ENCODE data around the gene NT5DC4. TPM values are rescaled to one million over a fixed set of nuclear protein-coding genes. Genes with fewer than 3 reads are reported as not detected.

NT5DC4 gene
- total RNA-seq, 1 donor from 2014 or later: not detected

DNA sequence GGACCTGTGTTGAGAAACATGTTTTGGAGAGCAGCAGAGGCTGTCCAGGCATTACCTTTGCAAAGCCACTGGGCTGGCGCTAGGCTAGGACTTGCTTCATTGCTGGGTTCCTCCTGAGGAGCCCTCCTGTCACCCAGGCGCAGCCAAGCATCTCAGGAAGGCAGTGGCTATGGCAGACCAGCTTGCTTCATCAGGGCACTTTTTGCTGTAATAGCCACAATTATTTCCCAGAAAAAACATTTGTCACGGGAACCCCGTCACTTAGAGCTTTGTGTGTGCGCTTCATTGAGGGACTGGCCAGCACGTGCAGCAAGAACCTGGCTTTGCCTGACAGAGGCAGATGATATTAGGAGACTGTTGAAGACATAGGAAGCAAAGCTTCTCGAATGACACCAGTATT, 38.7 kb upstream of the NT5DC4 start:
- no peak overlapping the region for H2AFZ ChIP-seq (replicated peaks)
- no peaks in the 10 kb centered on the region for H3K9me3 ChIP-seq (ENCODE audit: low read depth)

DNA sequence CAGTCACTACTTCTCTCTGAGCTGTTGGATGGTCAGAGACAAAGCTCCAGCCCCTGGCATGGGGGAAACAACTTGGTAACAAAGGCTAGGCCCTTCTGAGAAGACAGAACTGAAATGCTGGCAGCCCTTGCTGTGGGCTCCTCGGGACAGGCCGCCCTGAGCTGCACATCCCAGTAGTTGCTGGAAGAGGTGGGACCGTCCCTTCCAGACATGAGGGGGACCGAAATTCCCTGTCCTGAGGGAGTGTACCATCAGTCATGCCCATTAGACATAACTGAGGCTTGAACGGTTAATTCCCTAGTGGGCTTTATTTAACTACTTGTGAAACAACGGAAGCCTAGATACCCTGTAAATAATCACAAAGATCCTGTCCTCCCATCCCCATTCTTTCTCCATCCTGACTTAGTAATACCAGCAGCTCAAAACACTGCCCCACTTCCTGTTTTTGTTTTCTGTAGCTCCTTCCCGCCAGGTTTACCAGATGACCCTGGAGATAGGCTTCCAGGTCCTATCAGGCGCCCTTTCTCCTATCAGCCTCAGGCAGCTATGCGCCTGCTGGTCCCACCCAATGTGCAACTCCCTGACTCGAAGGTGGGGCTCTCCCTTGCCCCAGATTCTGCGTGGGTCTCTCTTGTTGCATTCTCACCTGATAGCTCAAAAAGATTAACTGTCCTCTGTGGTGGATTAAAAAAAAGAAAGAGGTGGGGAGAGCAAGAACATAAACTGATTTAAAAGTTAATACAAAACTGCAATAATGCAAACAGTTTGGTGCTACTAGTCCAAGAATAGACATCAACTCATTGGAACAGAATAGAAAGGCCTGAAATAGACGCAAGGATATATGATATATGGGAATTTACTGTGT, 37.0 kb upstream of the NT5DC4 start:
- no peaks in the 10 kb centered on the region for H3K36me3 ChIP-seq
- Mint-ChIP-seq H3K27ac (no peak overlapping the region), H3K4me3 (no peak overlapping the region), H3K4me1 (peaks cover 7% of the 10 kb centered on the region), H3K36me3 (no peaks in the 10 kb centered on the region), H3K9me3 (no peaks in the 10 kb centered on the region), H3K27me3 (ENCODE audit: insufficient read depth, low read depth) (peaks cover 2% of the 10 kb centered on the region)
- H4K20me1 ChIP-seq (ENCODE audit: low read depth): no peaks in the 10 kb centered on the region
- no peaks in the 10 kb centered on the region for H3K27me3 ChIP-seq
- H3K79me2 ChIP-seq (ENCODE audit: low read depth): no peaks in the 10 kb centered on the region
- no peak overlapping the region for H3K9ac ChIP-seq
- no peak overlapping the region for H3K4me2 ChIP-seq
- no peak overlapping the region for H3K4me3 ChIP-seq
- H3K9me3 ChIP-seq (ENCODE audit: low read depth): no peaks in the 10 kb centered on the region
- H2AFZ ChIP-seq (replicated peaks): peak overlapping the region; percentile 47
- H3F3A ChIP-seq (ENCODE audit: low read depth): no peaks in the 10 kb centered on the region
- H3K27ac ChIP-seq: no peak overlapping the region
- no peak for TF ChIP-seq EZH2phosphoT487 (IDR thresholded peaks at IDR 0.05)
- no peak for TF ChIP-seq EZH2 (IDR thresholded peaks at IDR 0.05)
- TF ChIP-seq, protein P1, sequence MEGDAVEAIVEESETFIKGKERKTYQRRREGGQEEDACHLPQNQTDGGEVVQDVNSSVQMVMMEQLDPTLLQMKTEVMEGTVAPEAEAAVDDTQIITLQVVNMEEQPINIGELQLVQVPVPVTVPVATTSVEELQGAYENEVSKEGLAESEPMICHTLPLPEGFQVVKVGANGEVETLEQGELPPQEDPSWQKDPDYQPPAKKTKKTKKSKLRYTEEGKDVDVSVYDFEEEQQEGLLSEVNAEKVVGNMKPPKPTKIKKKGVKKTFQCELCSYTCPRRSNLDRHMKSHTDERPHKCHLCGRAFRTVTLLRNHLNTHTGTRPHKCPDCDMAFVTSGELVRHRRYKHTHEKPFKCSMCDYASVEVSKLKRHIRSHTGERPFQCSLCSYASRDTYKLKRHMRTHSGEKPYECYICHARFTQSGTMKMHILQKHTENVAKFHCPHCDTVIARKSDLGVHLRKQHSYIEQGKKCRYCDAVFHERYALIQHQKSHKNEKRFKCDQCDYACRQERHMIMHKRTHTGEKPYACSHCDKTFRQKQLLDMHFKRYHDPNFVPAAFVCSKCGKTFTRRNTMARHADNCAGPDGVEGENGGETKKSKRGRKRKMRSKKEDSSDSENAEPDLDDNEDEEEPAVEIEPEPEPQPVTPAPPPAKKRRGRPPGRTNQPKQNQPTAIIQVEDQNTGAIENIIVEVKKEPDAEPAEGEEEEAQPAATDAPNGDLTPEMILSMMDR (IDR thresholded peaks at IDR 0.05): no peak
- DNase-seq (ENCODE audit: low spot score): no peak
- H3K4me1 ChIP-seq: no peaks in the 10 kb centered on the region

More for the DNA sequence above, 38.7 kb upstream of the NT5DC4 start:
- H3K4me2 ChIP-seq: no peak overlapping the region
- no peak overlapping the region for H3K27ac ChIP-seq
- TF ChIP-seq EZH2phosphoT487 (IDR thresholded peaks at IDR 0.05) (no peak), EZH2 (IDR thresholded peaks at IDR 0.05) (no peak)
- TF ChIP-seq, protein P1 (IDR thresholded peaks at IDR 0.05): no peak
- H3F3A ChIP-seq (ENCODE audit: low read depth): no peaks in the 10 kb centered on the region
- no peak overlapping the region for H3K9ac ChIP-seq
- H3K4me3 ChIP-seq: no peak overlapping the region
- no peak overlapping the region for H3K27ac Mint-ChIP-seq
- H3K9me3 Mint-ChIP-seq: no peaks in the 10 kb centered on the region
- no peak for DNase-seq (ENCODE audit: low spot score)
- H3K36me3 ChIP-seq: no peaks in the 10 kb centered on the region
- H3K4me1 Mint-ChIP-seq: peaks cover 5% of the 10 kb centered on the region
- no peaks in the 10 kb centered on the region for H3K79me2 ChIP-seq (ENCODE audit: low read depth)
- no peak overlapping the region for H3K4me3 Mint-ChIP-seq
- H3K36me3 Mint-ChIP-seq: no peaks in the 10 kb centered on the region
- H3K27me3 ChIP-seq: no peaks in the 10 kb centered on the region
- H4K20me1 ChIP-seq (ENCODE audit: low read depth): no peaks in the 10 kb centered on the region
- no peaks in the 10 kb centered on the region for H3K4me1 ChIP-seq
- peaks cover 2% of the 10 kb centered on the region for H3K27me3 Mint-ChIP-seq (ENCODE audit: insufficient read depth, low read depth)

DNA sequence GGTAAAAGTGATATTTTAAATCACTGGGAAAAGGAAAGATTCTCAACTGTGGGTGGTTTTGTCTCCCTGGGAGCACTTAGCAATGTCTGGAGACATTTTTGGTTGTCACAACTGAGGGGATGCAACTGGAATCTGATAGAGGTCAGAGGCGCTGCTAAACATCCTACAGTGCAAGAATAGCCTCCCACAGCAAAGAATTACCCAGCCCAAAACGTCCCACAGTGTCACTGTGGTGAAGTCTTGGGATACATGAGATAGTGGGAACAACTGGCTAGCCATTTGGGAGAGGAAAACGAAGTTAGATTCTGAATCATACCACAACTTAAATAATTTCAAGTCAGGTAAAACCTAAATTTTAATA, 36.4 kb upstream of the NT5DC4 start:
- Histone ChIP-seq H3K79me2 (ENCODE audit: low read depth) (no peaks in the 10 kb centered on the region), H3K27ac (no peak overlapping the region), H4K20me1 (ENCODE audit: low read depth) (no peaks in the 10 kb centered on the region), H3K4me2 (no peak overlapping the region), H3F3A (ENCODE audit: low read depth) (no peaks in the 10 kb centered on the region), H2AFZ (replicated peaks) (no peak overlapping the region), H3K9ac (no peak overlapping the region), H3K36me3 (no peaks in the 10 kb centered on the region), H3K27me3 (no peaks in the 10 kb centered on the region), H3K9me3 (ENCODE audit: low read depth) (no peaks in the 10 kb centered on the region), H3K4me1 (no peaks in the 10 kb centered on the region), H3K4me3 (no peak overlapping the region)
- TF ChIP-seq EZH2 (IDR thresholded peaks at IDR 0.05) (no peak), EZH2phosphoT487 (IDR thresholded peaks at IDR 0.05) (no peak)
- TF ChIP-seq, protein P1 (IDR thresholded peaks at IDR 0.05): no peak
- Mint-ChIP-seq H3K4me1 (peaks cover 7% of the 10 kb centered on the region), H3K4me3 (no peak overlapping the region), H3K27me3 (ENCODE audit: insufficient read depth, low read depth) (peaks cover 2% of the 10 kb centered on the region), H3K36me3 (no peaks in the 10 kb centered on the region), H3K9me3 (no peaks in the 10 kb centered on the region), H3K27ac (no peak overlapping the region)
- no peak for DNase-seq (ENCODE audit: low spot score)

Data from neural progenitor cell (in vitro differentiated cells).